GM12878 (cell line): Measurements from ENCODE around the gene CD1B. TPM values are rescaled to one million over a fixed set of nuclear protein-coding genes. Genes with fewer than 3 reads are reported as not detected.

Experiments used
- ATAC-seq: fragments of 200-7000 bp; cut with Tn5 transposase; 3 replicates; pipeline ENCODE4 v1.9.1; 2020; ENCODE audit warnings: mild to moderate bottlenecking, moderate library complexity
- BruUV-seq: library from RNA; stranded (reverse); fragments of 400-500 nt; replicated peaks from 2 replicates; lab custom pipeline; 2021; lab: Mats Ljungman, UMichigan
- CTCF ChIA-PET: fragments of 300-600 bp; sonication (Branson Sonifier 250); formaldehyde crosslinking; extraction: SDS; loops from one replicate; lab custom pipeline; 2021; ENCODE audit warnings: inconsistent platforms; lab: Yijun Ruan, JAX
- POLR2A ChIA-PET: fragments of 350-600 bp; formaldehyde crosslinking; extraction: SDS; loops from one replicate; lab custom pipeline; 2021; ENCODE audit warnings: inconsistent platforms; lab: Charles Lee
- RAD21 ChIA-PET: fragments of 300-600 bp; sonication (Branson Sonifier 250); formaldehyde crosslinking; loops from one replicate; lab custom pipeline; 2023; ENCODE audit warnings: antibody characterized with exemption; ENCODE audit not compliant: unreplicated experiment; lab: Charles Lee
- SMC1A ChIA-PET: fragments of 300-600 bp; sonication (Branson Sonifier 250); formaldehyde crosslinking; loops from one replicate; lab custom pipeline; 2023; ENCODE audit not compliant: unreplicated experiment, uncharacterized antibody; lab: Charles Lee
- DNase-seq: peaks from one replicate; pipeline ENCODE4 v3.0.0-alpha.2; 2011; ENCODE audit warnings: low read depth, low spot score
- FAIRE-seq: peaks from 3 replicates; lab custom pipeline; 2011; peaks lifted over from hg19 to GRCh38; lab: Jason Lieb, UNC
- H2AFZ ChIP-seq: 2 replicates; pipeline ENCODE4 v1.6.0; 2011; ENCODE audit warnings: low read depth, low read length, control low read depth; ENCODE audit not compliant: control insufficient read depth
- H3K27ac ChIP-seq: 2 replicates; pipeline ENCODE4 v1.5.1; 2011; ENCODE audit warnings: control low read depth; ENCODE audit not compliant: control insufficient read depth, insufficient read depth
- H3K27me3 ChIP-seq, 2 experiments: replicated peaks in 1 of 2; 2 replicates each; pipeline versions ENCODE4 v1.6.0 to v1.6.1; 2011; ENCODE audit warnings: low read length in 1 of 2; ENCODE audit not compliant: control insufficient read depth in 2 of 2, insufficient read depth in 2 of 2
- H3K36me3 ChIP-seq, 2 experiments: 2 replicates each; pipeline ENCODE4 v1.5.1; 2011; ENCODE audit warnings: low read length in 1 of 2; ENCODE audit not compliant: control insufficient read depth in 2 of 2, insufficient read depth in 2 of 2
- H3K4me1 ChIP-seq: 2 replicates; pipeline ENCODE4 v1.6.1; 2011; ENCODE audit warnings: mild to moderate bottlenecking, low read length, moderate library complexity, mixed read lengths; ENCODE audit not compliant: control insufficient read depth, insufficient read depth
- H3K4me2 ChIP-seq: 2 replicates; pipeline ENCODE4 v1.6.0; 2011; ENCODE audit warnings: control low read depth; ENCODE audit not compliant: control insufficient read depth, insufficient read depth
- H3K4me3 ChIP-seq: fragments of 200-600 bp; sonication (generic); 2 replicates; pipeline ENCODE4 v1.5.1; 2016
- H3K79me2 ChIP-seq: 2 replicates; pipeline ENCODE4 v1.6.0; 2011; ENCODE audit warnings: low read length; ENCODE audit not compliant: control insufficient read depth, insufficient read depth
- H3K9ac ChIP-seq: 2 replicates; pipeline ENCODE4 v1.8.0; 2011; ENCODE audit warnings: low read length, control low read depth, mixed read lengths; ENCODE audit not compliant: control insufficient read depth, insufficient read depth
- H3K9me3 ChIP-seq: replicated peaks from 3 replicates; pipeline ENCODE4 v1.5.1; 2011; ENCODE audit warnings: mild to moderate bottlenecking, low read length; ENCODE audit not compliant: control insufficient read depth, insufficient read depth
- H4K20me1 ChIP-seq: 2 replicates; pipeline ENCODE4 v1.6.0; 2011; ENCODE audit not compliant: control insufficient read depth, insufficient read depth
- CBX5 ChIP-seq: sonication (generic); IDR thresholded peaks from 2 replicates; pipeline ENCODE4 v1.6.1; 2016; ENCODE audit warnings: low read depth, moderate library complexity, mild to moderate bottlenecking, inconsistent platforms
- JUNB ChIP-seq: IDR thresholded peaks from 2 replicates; pipeline ENCODE4 v1.6.1; 2016; ENCODE audit warnings: antibody characterized with exemption, mild to moderate bottlenecking
- JUND ChIP-seq: IDR thresholded peaks from 2 replicates; pipeline ENCODE4 v1.6.1; 2012; ENCODE audit warnings: low read depth, mild to moderate bottlenecking, low read length, improper control_type of control experiment, moderate library complexity
- KLF5 ChIP-seq: fragments of 450-650 bp; IDR thresholded peaks from 2 replicates; pipeline ENCODE4 v1.6.1; 2014; ENCODE audit warnings: mild to moderate bottlenecking; ENCODE audit not compliant: partially characterized antibody
- NFIC ChIP-seq: IDR thresholded peaks from 2 replicates; pipeline ENCODE4 v1.6.1; 2012; ENCODE audit warnings: low read depth, mild to moderate bottlenecking, inconsistent platforms, low read length, moderate library complexity
- NRF1 ChIP-seq: conservative IDR thresholded peaks from 2 replicates; pipeline ENCODE4 v1.6.1; 2011; ENCODE audit warnings: mild to moderate bottlenecking, low read depth, low read length, improper control_type of control experiment
- PAX5 ChIP-seq: IDR thresholded peaks from 2 replicates; pipeline ENCODE4 v1.6.1; 2011; ENCODE audit warnings: low read depth, low read length, borderline replicate concordance
- PAX8 ChIP-seq: fragments of 450-650 bp; IDR thresholded peaks from 2 replicates; pipeline ENCODE4 v1.6.1; 2017; ENCODE audit warnings: mild to moderate bottlenecking, moderate library complexity
- PML ChIP-seq: IDR thresholded peaks from 2 replicates; pipeline ENCODE4 v1.6.1; 2012; ENCODE audit warnings: low read length, inconsistent platforms
- RUNX3 ChIP-seq: IDR thresholded peaks from 2 replicates; pipeline ENCODE4 v1.6.1; 2012; ENCODE audit warnings: low read length, inconsistent platforms
- SMARCA5 ChIP-seq: fragments of 450-650 bp; IDR thresholded peaks from 2 replicates; pipeline ENCODE4 v1.6.1; 2017; ENCODE audit warnings: mild to moderate bottlenecking
- TCF7 ChIP-seq: IDR thresholded peaks from 2 replicates; pipeline ENCODE4 v1.6.1; 2014; ENCODE audit warnings: antibody characterized with exemption, borderline replicate concordance
- YY1 ChIP-seq: IDR thresholded peaks from 2 replicates; pipeline ENCODE4 v1.6.1; 2011; ENCODE audit warnings: low read depth, mild to moderate bottlenecking, low read length
- WGBS: methylation state at CpG from one replicate; pipeline ENCODE4 v1.1.6; 2016; ENCODE audit warnings: low lambda C conversion rate; ENCODE audit not compliant: insufficient replicate concordance, insufficient coverage; ENCODE audit errors: missing lambda C conversion rate; 5-methylcytosine and 5-hydroxymethylcytosine counted together
- in situ Hi-C: fragments of 300-500 bp; cut with MboI; formaldehyde crosslinking; loops from 9 replicates; pipeline ENCODE4 v1.14.3; 2018; ENCODE audit warnings: mixed read lengths
- intact Hi-C: fragments of 100-400 bp; cut with micrococcal nuclease; formaldehyde crosslinking; loops from one replicate; pipeline ENCODE4 v1.14.2; 2022; ENCODE audit not compliant: unreplicated experiment
- polyA plus RNA-seq, 11 experiments: library from polyadenylated mRNA; depleted of rRNA in 4 of 11; unstranded in 6 of 11; stranded (reverse) in 5 of 11; fragments of >200 nt; fragmentation: Nextera tagmentation in 4 of 11; fragmentation: Illumina TruSeq in 1 of 11; extraction: Ambion mirVana in 4 of 11; extraction: Trizol in 1 of 11; gene quantifications; 1 replicate in 1 of 11; 2 replicates in 10 of 11; pipeline versions ENCODE4 v1.2.1 to v1.2.3, GENCODE V29; 2011 to 2016; ENCODE audit warnings: inconsistent platforms in 2 of 11, missing spikeins in 2 of 11, low read depth in 1 of 11
- total RNA-seq, 4 experiments: library from RNA; depleted of rRNA in 3 of 4; stranded (reverse); fragments of >200 nt in 3 of 4; fragmentation: Illumina TruSeq in 1 of 4; extraction: Trizol in 1 of 4; gene quantifications; 2 replicates each; pipeline versions ENCODE4 v1.2.1 to v1.2.3, GENCODE V29; 2013 to 2021
- TF ChIP-seq, protein P1 (sequence below): IDR thresholded peaks from 2 replicates; pipeline ENCODE4 v1.6.1; 2012; ENCODE audit warnings: mild to moderate bottlenecking, low read depth, low read length
- TF ChIP-seq, protein P2 (sequence below): fragments of 450-650 bp; formaldehyde crosslinking; IDR thresholded peaks from 2 replicates; pipeline ENCODE4 v1.4.0; 2020; ENCODE audit warnings: mild to moderate bottlenecking, moderate library complexity
- TF ChIP-seq, protein P3 (sequence below): IDR thresholded peaks from 2 replicates; pipeline ENCODE4 v1.6.1; 2012; ENCODE audit warnings: low read depth, low read length, improper control_type of control experiment

CD1B gene
- total and polyA plus RNA-seq, 10 of the 15 experiments (the other 5 are each of a cell fraction or from before 2014, with no cell fraction given), result not detected

- TF ChIP-seq JUNB, result peak; percentile 72
- TF ChIP-seq PAX8, result no peak
- no peak for TF ChIP-seq NRF1
- TF ChIP-seq, protein P1, sequence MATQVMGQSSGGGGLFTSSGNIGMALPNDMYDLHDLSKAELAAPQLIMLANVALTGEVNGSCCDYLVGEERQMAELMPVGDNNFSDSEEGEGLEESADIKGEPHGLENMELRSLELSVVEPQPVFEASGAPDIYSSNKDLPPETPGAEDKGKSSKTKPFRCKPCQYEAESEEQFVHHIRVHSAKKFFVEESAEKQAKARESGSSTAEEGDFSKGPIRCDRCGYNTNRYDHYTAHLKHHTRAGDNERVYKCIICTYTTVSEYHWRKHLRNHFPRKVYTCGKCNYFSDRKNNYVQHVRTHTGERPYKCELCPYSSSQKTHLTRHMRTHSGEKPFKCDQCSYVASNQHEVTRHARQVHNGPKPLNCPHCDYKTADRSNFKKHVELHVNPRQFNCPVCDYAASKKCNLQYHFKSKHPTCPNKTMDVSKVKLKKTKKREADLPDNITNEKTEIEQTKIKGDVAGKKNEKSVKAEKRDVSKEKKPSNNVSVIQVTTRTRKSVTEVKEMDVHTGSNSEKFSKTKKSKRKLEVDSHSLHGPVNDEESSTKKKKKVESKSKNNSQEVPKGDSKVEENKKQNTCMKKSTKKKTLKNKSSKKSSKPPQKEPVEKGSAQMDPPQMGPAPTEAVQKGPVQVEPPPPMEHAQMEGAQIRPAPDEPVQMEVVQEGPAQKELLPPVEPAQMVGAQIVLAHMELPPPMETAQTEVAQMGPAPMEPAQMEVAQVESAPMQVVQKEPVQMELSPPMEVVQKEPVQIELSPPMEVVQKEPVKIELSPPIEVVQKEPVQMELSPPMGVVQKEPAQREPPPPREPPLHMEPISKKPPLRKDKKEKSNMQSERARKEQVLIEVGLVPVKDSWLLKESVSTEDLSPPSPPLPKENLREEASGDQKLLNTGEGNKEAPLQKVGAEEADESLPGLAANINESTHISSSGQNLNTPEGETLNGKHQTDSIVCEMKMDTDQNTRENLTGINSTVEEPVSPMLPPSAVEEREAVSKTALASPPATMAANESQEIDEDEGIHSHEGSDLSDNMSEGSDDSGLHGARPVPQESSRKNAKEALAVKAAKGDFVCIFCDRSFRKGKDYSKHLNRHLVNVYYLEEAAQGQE, result no peak
- TF ChIP-seq NFIC, result peak; percentile 81
- no peak for TF ChIP-seq TCF7
- peak; percentile 39; the same call in 1 of the 2 replicates for TF ChIP-seq RUNX3
- no peak for TF ChIP-seq SMARCA5
- TF ChIP-seq, all 136 proteins: peak for 10
Observed at GRCh38 chr1:158324395-158324794, 6.9 kb downstream of the CD1B start (continued).

- H3K4me2 ChIP-seq, result no peak overlapping the region
- no peak for FAIRE-seq
- TF ChIP-seq PAX5 (no peak), PML (no peak), KLF5 (no peak), CBX5 (no peak), JUND (no peak), YY1 (no peak)
- TF ChIP-seq, protein P2, sequence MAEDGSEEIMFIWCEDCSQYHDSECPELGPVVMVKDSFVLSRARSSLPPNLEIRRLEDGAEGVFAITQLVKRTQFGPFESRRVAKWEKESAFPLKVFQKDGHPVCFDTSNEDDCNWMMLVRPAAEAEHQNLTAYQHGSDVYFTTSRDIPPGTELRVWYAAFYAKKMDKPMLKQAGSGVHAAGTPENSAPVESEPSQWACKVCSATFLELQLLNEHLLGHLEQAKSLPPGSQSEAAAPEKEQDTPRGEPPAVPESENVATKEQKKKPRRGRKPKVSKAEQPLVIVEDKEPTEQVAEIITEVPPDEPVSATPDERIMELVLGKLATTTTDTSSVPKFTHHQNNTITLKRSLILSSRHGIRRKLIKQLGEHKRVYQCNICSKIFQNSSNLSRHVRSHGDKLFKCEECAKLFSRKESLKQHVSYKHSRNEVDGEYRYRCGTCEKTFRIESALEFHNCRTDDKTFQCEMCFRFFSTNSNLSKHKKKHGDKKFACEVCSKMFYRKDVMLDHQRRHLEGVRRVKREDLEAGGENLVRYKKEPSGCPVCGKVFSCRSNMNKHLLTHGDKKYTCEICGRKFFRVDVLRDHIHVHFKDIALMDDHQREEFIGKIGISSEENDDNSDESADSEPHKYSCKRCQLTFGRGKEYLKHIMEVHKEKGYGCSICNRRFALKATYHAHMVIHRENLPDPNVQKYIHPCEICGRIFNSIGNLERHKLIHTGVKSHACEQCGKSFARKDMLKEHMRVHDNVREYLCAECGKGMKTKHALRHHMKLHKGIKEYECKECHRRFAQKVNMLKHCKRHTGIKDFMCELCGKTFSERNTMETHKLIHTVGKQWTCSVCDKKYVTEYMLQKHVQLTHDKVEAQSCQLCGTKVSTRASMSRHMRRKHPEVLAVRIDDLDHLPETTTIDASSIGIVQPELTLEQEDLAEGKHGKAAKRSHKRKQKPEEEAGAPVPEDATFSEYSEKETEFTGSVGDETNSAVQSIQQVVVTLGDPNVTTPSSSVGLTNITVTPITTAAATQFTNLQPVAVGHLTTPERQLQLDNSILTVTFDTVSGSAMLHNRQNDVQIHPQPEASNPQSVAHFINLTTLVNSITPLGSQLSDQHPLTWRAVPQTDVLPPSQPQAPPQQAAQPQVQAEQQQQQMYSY (CRISPR knock-in tag), result no peak
- TF ChIP-seq, protein P3, sequence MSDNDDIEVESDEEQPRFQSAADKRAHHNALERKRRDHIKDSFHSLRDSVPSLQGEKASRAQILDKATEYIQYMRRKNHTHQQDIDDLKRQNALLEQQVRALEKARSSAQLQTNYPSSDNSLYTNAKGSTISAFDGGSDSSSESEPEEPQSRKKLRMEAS, result no peak
Observed at GRCh38 chr1:158323866-158324265, 7.5 kb downstream of the CD1B start.

More at GRCh38 chr1:158323866-158324265, 7.5 kb downstream of the CD1B start:
- Histone ChIP-seq H3K9ac (no peak overlapping the region), H3K27ac (no peak overlapping the region), H3K27me3 (no peaks in the 10 kb centered on the region), H3K79me2 (no peaks in the 10 kb centered on the region), H3K4me1 (peaks cover 9% of the 10 kb centered on the region), H2AFZ (no peak overlapping the region), H3K36me3 (no peaks in the 10 kb centered on the region), H3K4me3 (no peak overlapping the region), H3K9me3 (peaks cover 4% of the 10 kb centered on the region; the same call in 1 of the 3 replicates), H4K20me1 (no peaks in the 10 kb centered on the region)
- intact Hi-C loops (no loop called here), in situ Hi-C loops (no loop called here)
- ChIA-PET RAD21 (interaction anchor here (2.2 to 10.6 kb wide), 3 partner anchors 34 to 120 kb away, joined by 7 to 179 read pairs (median 11); partner anchors contain the start of gene CD1C), POLR2A (no interaction called here), SMC1A (interaction anchor here (0.9 to 2.5 kb wide), 5 partner anchors 34 to 120 kb away, joined by 3 to 16 read pairs (median 9); partner anchors contain the start of gene CD1C), CTCF (interaction anchor here (1.0 to 12.2 kb wide), 5 partner anchors 22 to 120 kb away, joined by 3 to 267 read pairs (median 4); partner anchors contain the start of gene CD1C)
- ATAC-seq (no peak), DNase-seq (no peak)
- no TSS peak for BruUV-seq
- 0% methylated on average over 1 of the region's 1 CpG for WGBS
